Measurements from ENCODE around the gene TAB3.
A peak's percentile ranks its signal among the peaks of the same experiment; 100 is the strongest.

Gene TAB3

GRCh38 chrX:30887288-30887687 is 1.8 kb downstream of the TAB3 start:
- no peak for DNase-seq (ENCODE audit: low read depth)

- DNase-seq (ENCODE audit: low read depth): no peak
Observed at GRCh38 chrX:30885136-30885535, 3.9 kb downstream of the TAB3 start.

DNA sequence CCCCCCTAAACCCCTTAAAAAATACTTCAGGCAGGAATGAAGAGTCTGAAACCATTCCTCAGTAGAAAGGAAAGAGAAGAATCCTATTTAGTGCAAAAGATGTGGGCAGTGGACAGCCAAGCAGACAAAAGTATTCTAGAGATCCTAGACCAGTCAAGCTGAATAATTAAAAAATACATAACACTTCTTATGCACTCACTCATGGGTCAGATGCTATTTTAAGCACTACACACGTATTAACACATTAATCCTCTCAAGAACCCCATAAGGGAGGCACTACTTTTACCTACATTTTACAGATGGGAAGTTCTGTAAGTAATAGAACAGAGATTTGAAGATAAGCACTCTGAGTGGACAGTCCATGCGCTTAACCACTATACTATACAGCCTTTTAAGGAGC is 5.9 kb downstream of the TAB3 start:
- DNase-seq (ENCODE audit: low read depth): no peak

- DNase-seq (ENCODE audit: low read depth): no peak
Observed at GRCh38 chrX:30881797-30882196, 7.3 kb downstream of the TAB3 start.

DNA sequence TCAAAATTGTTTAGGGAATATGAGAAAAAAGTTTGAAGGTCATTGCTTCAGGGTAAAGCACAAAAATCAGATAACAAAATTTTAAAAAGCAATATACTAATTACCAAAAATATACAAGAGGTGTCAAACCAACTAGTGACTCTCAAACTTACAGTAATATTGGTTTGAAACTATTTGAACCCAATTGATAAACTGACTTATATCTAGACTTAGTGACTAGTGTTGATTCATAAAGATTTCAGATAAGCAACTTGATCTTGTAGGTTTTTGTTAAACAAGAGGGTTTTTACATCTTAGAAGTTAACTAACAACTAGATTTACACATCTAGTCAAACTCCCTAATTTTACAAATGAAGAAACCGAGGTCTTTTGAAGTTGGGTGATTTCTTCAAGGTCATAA is 7.7 kb downstream of the TAB3 start:
- no peak for DNase-seq (ENCODE audit: low read depth)

- no peak for DNase-seq (ENCODE audit: low read depth)
Observed at GRCh38 chrX:30880058-30880457, 9.0 kb downstream of the TAB3 start.

DNA sequence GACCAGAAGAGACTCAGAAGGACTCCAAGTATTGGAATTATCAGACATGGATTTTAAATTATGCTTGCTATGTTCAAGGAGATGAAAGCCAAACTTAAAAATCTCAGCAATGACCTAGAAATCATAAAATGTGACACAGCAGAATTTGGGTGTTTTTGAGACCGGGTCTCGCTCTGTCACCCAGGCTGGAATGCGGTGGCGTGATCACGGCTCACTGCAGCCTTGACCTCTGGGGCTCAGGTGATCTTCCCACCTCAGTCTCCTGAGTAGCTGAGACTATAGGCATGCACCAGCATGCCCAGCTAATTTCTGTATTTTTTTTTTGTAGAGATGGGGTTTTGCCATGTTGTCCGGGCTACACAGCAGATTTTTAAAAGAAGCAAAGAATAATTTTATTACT is 12.7 kb downstream of the TAB3 start:
- no peak for DNase-seq (ENCODE audit: low read depth)

DNA sequence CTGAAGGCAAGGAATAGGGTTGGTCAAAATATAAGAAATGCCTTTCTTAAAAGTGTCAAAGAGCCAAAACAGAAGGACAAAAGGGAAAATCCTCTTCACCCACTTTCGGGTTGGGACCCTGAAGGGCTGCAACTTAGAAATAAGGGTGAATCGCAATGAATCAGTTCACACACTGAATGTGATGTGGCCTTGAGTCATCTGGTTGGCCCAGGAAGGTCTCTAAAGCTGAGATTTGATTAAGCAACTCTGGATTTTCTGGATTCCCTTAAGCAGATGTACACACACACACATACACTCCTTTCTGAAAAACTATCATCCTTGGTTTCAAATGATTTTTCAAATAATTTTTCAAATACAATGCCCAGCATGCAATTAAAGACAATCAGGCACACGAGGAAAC is 13.1 kb downstream of the TAB3 start:
- peak; percentile 12 for DNase-seq (ENCODE audit: low read depth)

DNA sequence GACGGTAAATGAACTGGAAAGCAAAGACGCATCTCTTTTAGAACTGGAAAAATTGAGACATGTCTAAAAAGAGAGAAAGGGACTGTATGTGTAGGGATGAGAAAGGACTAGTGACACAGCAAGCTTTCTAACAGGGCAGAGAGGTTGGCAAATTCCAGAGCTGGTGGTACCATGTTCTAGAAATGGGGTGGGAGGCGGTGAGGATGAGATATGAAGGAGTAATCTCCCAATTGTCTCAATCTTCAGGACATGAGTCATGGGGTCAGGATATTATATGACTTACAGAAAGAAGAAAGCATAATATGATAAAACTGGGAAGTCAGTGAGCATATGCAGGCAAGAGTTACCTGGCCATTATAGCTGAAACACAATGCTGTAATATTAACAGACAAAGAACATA is 14.2 kb downstream of the TAB3 start:
- DNase-seq (ENCODE audit: low read depth): no peak

GRCh38 chrX:30870572-30870971 is 18.5 kb downstream of the TAB3 start:
- DNase-seq (ENCODE audit: low read depth): no peak

GRCh38 chrX:30865612-30866011 is 23.4 kb downstream of the TAB3 start:
- DNase-seq (ENCODE audit: low read depth): no peak

DNA sequence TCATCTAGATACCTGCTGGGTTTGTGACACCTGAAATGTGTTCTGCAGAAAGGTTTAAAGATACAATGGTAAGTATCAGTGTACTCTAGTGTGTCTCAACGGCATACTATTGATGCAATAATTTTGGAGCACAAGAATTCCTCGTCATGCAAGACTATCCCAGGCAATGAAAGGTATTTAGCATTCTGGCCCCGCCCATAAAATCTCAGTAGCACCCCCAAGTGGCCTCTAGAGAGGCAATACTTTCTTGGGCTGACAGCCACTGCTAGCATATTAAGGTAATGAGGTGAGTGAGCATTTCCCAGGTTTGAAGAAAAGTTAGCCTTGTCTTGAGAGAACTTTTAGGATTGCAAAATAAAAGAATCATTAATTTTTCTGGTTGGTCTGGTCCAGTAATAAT is 24.0 kb downstream of the TAB3 start:
- no peak for DNase-seq (ENCODE audit: low read depth)

- no peak for DNase-seq (ENCODE audit: low read depth)
Observed at GRCh38 chrX:30864383-30864785, 24.7 kb downstream of the TAB3 start.

DNA sequence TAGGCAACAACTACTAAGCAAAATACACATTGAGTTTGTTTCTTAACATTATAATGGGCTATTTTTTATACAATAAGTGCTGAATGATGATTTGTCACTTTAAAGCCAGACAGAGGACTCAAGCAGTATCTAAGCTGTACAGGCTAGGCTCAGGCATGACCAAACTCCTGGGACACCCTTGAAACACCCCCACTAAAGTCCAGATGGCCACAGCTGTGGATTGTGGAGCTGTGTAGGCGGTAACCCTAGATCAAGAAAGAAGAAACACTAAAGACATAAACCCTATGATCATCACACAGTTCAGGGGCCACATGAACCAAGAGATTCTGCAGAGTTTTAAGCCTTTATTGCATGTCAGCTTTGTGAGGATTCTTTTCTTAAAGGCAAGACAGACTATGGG is 25.1 kb downstream of the TAB3 start:
- DNase-seq (ENCODE audit: low read depth): no peak

- DNase-seq (ENCODE audit: low read depth): no peak
Observed at GRCh38 chrX:30858098-30858497, 31.0 kb downstream of the TAB3 start.

GRCh38 chrX:30851449-30851848 is 37.6 kb downstream of the TAB3 start:
- DNase-seq (ENCODE audit: low read depth): no peak

GRCh38 chrX:30835373-30835772 is 53.7 kb downstream of the TAB3 start:
- DNase-seq (ENCODE audit: low read depth): no peak

- no peak for DNase-seq (ENCODE audit: low read depth)
Observed at GRCh38 chrX:30833896-30834295, 55.2 kb downstream of the TAB3 start.

GRCh38 chrX:30831082-30831481 is 58.0 kb downstream of the TAB3 start:
- DNase-seq (ENCODE audit: low read depth): peak; percentile 31

GRCh38 chrX:30830326-30830943 is 58.6 kb downstream of the TAB3 start:
- DNase-seq (ENCODE audit: low read depth): no peak

GRCh38 chrX:30824275-30824674 is 64.8 kb downstream of the TAB3 start:
- no peak for DNase-seq (ENCODE audit: low read depth)

- no peak for DNase-seq (ENCODE audit: low read depth)
Observed at GRCh38 chrX:30822764-30823163, 66.3 kb downstream of the TAB3 start.

DNA sequence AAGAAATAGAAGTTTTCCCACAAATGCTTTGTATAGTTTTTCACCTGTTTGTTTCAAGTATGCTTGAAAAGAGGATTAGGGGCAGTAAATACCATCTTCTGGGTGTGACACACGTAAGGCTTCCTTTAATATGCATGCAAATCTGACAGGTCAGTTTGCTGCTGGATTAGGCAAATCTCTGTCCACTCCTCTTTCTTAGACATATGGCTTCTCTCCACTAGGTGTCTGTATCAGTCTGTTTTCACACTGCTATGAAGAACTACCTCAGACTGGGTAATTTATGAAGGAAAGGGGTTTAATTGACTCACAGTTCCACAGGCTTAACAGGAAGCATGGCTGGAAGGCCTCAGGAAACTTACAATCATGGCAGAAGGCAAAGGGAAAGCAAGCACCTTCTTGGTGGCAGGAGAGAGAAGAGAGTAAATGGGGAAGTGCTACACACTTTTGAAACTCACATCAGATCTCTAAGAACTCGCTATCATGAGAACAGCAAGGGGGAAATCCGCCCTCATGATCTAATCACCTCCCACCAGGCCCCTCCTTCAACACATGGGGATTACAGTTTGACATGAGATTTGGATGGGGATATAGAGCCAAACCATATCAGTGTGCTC is 66.9 kb downstream of the TAB3 start:
- no peak for DNase-seq (ENCODE audit: low read depth)

- no peak for DNase-seq (ENCODE audit: low read depth)
Observed at GRCh38 chrX:30821116-30821515, 67.9 kb downstream of the TAB3 start.
